H1 (cell line): ENCODE measurements around the gene LDLRAD3.
A peak's percentile ranks its signal among the peaks of the same experiment; 100 is the strongest.

Experiments used
- CREB1 ChIP-seq: IDR thresholded peaks from 2 replicates; pipeline ENCODE4 v1.6.1; 2012; ENCODE audit warnings: inconsistent platforms
- CTBP2 ChIP-seq: IDR thresholded peaks from 2 replicates; pipeline ENCODE4 v1.7.0; 2011; ENCODE audit warnings: borderline replicate concordance, mild to moderate bottlenecking, moderate library complexity, mixed read lengths, low read length; ENCODE audit not compliant: insufficient read depth, insufficient read length
- EGR1 ChIP-seq: IDR thresholded peaks from 2 replicates; pipeline ENCODE4 v1.6.1; 2011; ENCODE audit warnings: low read depth, low read length, borderline replicate concordance
- EP300 ChIP-seq, 2 experiments: IDR thresholded peaks; 1 replicate in 1 of 2; 2 replicates in 1 of 2; pipeline ENCODE4 v1.6.1; 2011 to 2012; ENCODE audit warnings: low read depth in 2 of 2, low read length in 2 of 2, mild to moderate bottlenecking in 2 of 2, borderline replicate concordance in 1 of 2, inconsistent platforms in 1 of 2, moderate library complexity in 1 of 2
- EZH2 ChIP-seq: fragments of 200-600 bp; sonication (generic); IDR thresholded peaks from 2 replicates; pipeline ENCODE4 v1.7.1; 2012; ENCODE audit warnings: low read depth, mild to moderate bottlenecking, moderate library complexity, low read length, inconsistent platforms; ENCODE audit not compliant: severe bottlenecking
- KDM1A ChIP-seq: fragments of 200-600, 300-600 bp; sonication (generic); IDR thresholded peaks from 2 replicates; pipeline ENCODE4 v1.7.1; 2016; ENCODE audit warnings: mild to moderate bottlenecking, low read length, borderline replicate concordance
- KDM5A ChIP-seq: fragments of 200-600 bp; IDR thresholded peaks from 2 replicates; pipeline ENCODE4 v1.7.1; 2012; ENCODE audit warnings: mild to moderate bottlenecking, low read length, inconsistent platforms, mixed read lengths
- MAX ChIP-seq: IDR thresholded peaks from 2 replicates; pipeline ENCODE4 v1.6.1; 2012; ENCODE audit warnings: inconsistent platforms
- NRF1 ChIP-seq: IDR thresholded peaks from 2 replicates; pipeline ENCODE4 v1.6.1; 2011; ENCODE audit warnings: mild to moderate bottlenecking, low read depth, low read length, improper control_type of control experiment
- POLR2A ChIP-seq, 2 experiments: IDR thresholded peaks; 1 replicate in 1 of 2; 2 replicates in 1 of 2; pipeline ENCODE4 v1.6.1; 2011; ENCODE audit warnings: low read depth in 2 of 2, low read length in 2 of 2, mild to moderate bottlenecking in 2 of 2; ENCODE audit errors: control extremely low read depth in 1 of 2
- POLR2AphosphoS5 ChIP-seq: IDR thresholded peaks from 2 replicates; pipeline ENCODE4 v1.6.1; 2011; ENCODE audit warnings: low read depth, low read length
- SIX5 ChIP-seq: IDR thresholded peaks from 2 replicates; pipeline ENCODE4 v1.6.1; 2011; ENCODE audit warnings: mild to moderate bottlenecking, low read depth, low read length
- TF ChIP-seq, protein P1 (sequence below), 3 experiments: IDR thresholded peaks; 1 replicate in 2 of 3; 2 replicates in 1 of 3; pipeline versions ENCODE4 v1.5.1 to v1.6.1; 2011; ENCODE audit warnings: low read length in 3 of 3, mild to moderate bottlenecking in 3 of 3, inconsistent platforms in 2 of 3, low read depth in 1 of 3, moderate library complexity in 1 of 3; ENCODE audit not compliant: insufficient read depth in 1 of 3; ENCODE audit errors: control extremely low read depth in 1 of 3

GRCh38 chr11:36079878-36080675, 136.2 kb downstream of the LDLRAD3 start:
- TF ChIP-seq POLR2AphosphoS5 (no peak), KDM1A (0 out of 2 replicates have a peak, but pooled peaks have one; percentile 13), POLR2A (IDR thresholded peaks at IDR 0.05; ENCODE audit: control extremely low read depth in 1 of 2, low read depth in 2 of 2, low read length in 2 of 2) (no peak), CTBP2 (no peak), CREB1 (no peak), MAX (no peak), KDM5A (no peak), SIX5 (no peak), EGR1 (no peak), NRF1 (no peak), EP300 (IDR thresholded peaks at IDR 0.05; ENCODE audit: borderline replicate concordance in 1 of 2, low read depth in 2 of 2, low read length in 2 of 2) (no peak), EZH2 (no peak)
- TF ChIP-seq, protein P1, sequence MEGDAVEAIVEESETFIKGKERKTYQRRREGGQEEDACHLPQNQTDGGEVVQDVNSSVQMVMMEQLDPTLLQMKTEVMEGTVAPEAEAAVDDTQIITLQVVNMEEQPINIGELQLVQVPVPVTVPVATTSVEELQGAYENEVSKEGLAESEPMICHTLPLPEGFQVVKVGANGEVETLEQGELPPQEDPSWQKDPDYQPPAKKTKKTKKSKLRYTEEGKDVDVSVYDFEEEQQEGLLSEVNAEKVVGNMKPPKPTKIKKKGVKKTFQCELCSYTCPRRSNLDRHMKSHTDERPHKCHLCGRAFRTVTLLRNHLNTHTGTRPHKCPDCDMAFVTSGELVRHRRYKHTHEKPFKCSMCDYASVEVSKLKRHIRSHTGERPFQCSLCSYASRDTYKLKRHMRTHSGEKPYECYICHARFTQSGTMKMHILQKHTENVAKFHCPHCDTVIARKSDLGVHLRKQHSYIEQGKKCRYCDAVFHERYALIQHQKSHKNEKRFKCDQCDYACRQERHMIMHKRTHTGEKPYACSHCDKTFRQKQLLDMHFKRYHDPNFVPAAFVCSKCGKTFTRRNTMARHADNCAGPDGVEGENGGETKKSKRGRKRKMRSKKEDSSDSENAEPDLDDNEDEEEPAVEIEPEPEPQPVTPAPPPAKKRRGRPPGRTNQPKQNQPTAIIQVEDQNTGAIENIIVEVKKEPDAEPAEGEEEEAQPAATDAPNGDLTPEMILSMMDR (IDR thresholded peaks at IDR 0.05; ENCODE audit: control extremely low read depth in 1 of 3, insufficient read depth in 1 of 3, low read depth in 1 of 3, low read length in 3 of 3): no peak
